Measurements from ENCODE around the gene VPS13D. TPM values are rescaled to one million over a fixed set of nuclear protein-coding genes. Genes with fewer than 3 reads are reported as not detected.

The VPS13D gene
- total RNA-seq, 1 donor from 2014 or later = 25.8 TPM

DNA sequence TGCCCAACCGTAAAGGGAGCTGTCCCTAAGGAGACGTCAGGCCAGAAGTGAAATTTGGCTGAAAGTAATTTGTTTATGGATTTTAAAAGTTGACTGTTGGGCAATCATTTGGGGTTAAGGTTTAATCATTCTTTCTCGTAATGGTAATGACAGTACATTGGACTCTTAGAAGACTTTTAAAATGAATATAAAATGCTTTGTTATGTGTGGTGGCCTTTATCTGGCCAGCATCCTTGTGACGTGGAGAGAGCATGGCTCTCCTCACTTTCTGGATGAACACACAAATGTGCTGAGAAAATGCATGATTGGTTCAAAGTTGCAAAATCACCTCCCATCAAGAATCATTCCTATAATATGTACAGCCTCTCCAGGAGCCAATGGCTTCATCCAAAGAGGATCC lies 227.9 kb downstream of the VPS13D start:
- peaks cover 7% of the 10 kb centered on the region for H3K36me3 ChIP-seq (ENCODE audit: control insufficient read depth, insufficient read depth, low read length)
- TF ChIP-seq, protein P1, sequence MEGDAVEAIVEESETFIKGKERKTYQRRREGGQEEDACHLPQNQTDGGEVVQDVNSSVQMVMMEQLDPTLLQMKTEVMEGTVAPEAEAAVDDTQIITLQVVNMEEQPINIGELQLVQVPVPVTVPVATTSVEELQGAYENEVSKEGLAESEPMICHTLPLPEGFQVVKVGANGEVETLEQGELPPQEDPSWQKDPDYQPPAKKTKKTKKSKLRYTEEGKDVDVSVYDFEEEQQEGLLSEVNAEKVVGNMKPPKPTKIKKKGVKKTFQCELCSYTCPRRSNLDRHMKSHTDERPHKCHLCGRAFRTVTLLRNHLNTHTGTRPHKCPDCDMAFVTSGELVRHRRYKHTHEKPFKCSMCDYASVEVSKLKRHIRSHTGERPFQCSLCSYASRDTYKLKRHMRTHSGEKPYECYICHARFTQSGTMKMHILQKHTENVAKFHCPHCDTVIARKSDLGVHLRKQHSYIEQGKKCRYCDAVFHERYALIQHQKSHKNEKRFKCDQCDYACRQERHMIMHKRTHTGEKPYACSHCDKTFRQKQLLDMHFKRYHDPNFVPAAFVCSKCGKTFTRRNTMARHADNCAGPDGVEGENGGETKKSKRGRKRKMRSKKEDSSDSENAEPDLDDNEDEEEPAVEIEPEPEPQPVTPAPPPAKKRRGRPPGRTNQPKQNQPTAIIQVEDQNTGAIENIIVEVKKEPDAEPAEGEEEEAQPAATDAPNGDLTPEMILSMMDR (IDR thresholded peaks at IDR 0.05; ENCODE audit: insufficient read depth, low read length, severe bottlenecking) = no peak
- DNase-seq (ENCODE audit: low read depth) (no peak), FAIRE-seq (no peak)
- H3K27me3 ChIP-seq (ENCODE audit: control insufficient read depth, insufficient read depth, low read length) = no peaks in the 10 kb centered on the region
- no peak overlapping the region for H3K4me3 ChIP-seq (ENCODE audit: low read depth, low read length)

DNA sequence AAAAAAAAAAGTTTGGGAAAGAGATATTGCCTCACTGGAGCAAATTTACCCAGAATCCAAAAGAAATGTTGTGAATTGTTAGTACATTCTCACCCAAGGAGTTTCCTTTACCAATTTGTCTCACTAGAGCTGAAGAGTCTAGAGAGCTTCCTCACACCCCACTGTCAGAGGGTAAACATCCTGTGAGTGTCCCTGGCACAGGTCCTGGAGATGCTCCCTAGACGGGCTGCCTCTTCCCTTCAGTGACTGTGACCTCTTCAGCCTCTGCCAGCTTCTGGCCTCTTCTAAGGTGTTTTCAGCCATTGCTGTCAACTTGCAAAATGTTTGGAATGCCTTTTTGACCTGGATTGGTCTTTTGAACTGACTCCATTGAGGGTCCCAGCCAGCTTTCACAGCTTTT lies 228.7 kb downstream of the VPS13D start:
- no peak overlapping the region for H3K4me3 ChIP-seq (ENCODE audit: low read depth, low read length)
- TF ChIP-seq, protein P1 (IDR thresholded peaks at IDR 0.05; ENCODE audit: insufficient read depth, low read length, severe bottlenecking) = no peak
- no peaks in the 10 kb centered on the region for H3K27me3 ChIP-seq (ENCODE audit: control insufficient read depth, insufficient read depth, low read length)
- H3K36me3 ChIP-seq (ENCODE audit: control insufficient read depth, insufficient read depth, low read length) = peaks cover 11% of the 10 kb centered on the region
- DNase-seq (ENCODE audit: low read depth) (no peak), FAIRE-seq (no peak)

DNA sequence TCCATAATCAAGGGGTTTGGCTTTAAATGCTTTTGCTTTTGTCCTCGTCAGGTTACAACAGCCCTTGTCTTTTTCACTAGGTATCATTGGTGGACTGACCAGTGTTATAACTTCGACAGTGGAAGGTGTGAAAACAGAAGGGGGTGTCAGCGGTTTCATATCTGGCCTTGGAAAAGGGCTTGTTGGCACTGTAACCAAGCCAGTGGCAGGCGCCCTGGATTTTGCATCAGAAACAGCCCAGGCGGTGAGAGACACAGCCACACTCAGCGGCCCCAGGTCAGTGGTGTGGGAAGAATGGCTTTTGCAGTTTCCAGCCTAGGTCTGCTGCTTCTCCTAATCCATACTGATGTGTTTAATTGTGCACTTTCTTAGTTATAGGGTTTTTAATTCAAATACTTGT lies 230.3 kb downstream of the VPS13D start:
- Histone ChIP-seq H3K36me3 (ENCODE audit: control insufficient read depth, insufficient read depth, low read length) (peaks cover 13% of the 10 kb centered on the region), H3K4me3 (ENCODE audit: low read depth, low read length) (no peak overlapping the region), H3K27me3 (ENCODE audit: control insufficient read depth, insufficient read depth, low read length) (no peaks in the 10 kb centered on the region)
- TF ChIP-seq, protein P1 (IDR thresholded peaks at IDR 0.05; ENCODE audit: insufficient read depth, low read length, severe bottlenecking) = no peak
- DNase-seq (ENCODE audit: low read depth) (no peak), FAIRE-seq (no peak)

DNA sequence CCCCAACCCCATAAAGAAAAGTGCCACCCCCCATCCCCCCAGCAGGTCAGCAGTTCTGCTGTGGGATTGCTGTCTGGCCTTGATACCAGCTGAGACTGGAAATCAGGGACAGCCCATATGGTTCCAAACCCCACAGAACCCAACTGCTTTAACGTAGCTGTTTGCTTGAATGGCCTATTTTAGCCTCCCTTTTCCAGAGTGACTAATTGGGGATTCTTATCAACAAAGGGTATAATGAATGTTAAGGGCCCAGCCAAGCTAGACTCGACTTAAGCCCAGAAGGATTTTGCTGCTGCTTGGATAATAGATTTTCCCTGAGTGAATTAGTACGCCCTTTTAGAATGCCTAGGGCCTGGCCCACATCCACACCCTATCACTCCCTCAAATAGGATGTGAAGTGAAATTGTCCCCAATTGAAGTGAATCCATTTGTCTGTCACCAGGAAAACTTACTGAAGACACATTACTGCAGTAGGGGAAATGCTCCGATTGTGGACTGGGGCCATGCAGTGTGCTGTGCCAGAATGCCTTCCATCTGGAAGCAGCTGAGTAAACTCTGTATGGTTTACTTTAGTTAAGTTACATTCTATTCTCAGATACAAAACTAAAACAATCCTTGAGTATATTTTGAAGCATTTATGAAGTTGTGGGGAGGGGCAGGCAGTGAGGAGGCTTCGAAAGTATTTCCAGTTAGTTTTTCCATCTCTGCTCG lies 231.2 kb downstream of the VPS13D start:
- H3K27me3 ChIP-seq (ENCODE audit: control insufficient read depth, insufficient read depth, low read length) = no peaks in the 10 kb centered on the region
- DNase-seq (ENCODE audit: low read depth) (no peak), FAIRE-seq (peak; percentile 36)
- peaks cover 11% of the 10 kb centered on the region for H3K36me3 ChIP-seq (ENCODE audit: control insufficient read depth, insufficient read depth, low read length)
- H3K4me3 ChIP-seq (ENCODE audit: low read depth, low read length) = no peak overlapping the region
- TF ChIP-seq, protein P1 (IDR thresholded peaks at IDR 0.05; ENCODE audit: insufficient read depth, low read length, severe bottlenecking) = no peak

DNA sequence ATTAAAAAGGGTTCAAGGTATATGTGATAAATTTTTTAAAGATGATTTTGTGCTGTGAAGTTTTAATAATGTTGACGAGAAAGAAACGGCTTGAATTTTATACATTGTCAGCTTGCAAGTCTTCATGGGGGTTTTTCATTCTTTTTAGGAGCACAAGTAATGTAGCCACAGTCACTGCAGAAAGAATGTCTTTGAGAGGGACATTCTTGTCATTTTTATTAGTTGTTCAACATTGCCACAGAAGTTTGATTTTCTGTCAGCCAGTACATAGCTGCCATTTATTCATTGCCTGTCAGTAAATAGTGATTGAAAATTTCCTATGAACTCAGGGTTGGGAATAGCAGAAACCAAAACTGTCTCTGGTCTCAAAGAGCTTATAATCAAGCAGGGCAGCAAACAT lies 231.9 kb downstream of the VPS13D start:
- DNase-seq (ENCODE audit: low read depth) (no peak), FAIRE-seq (no peak)
- Histone ChIP-seq H3K27me3 (ENCODE audit: control insufficient read depth, insufficient read depth, low read length) (no peaks in the 10 kb centered on the region), H3K4me3 (ENCODE audit: low read depth, low read length) (no peak overlapping the region), H3K36me3 (ENCODE audit: control insufficient read depth, insufficient read depth, low read length) (peaks cover 10% of the 10 kb centered on the region)
- TF ChIP-seq, protein P1 (IDR thresholded peaks at IDR 0.05; ENCODE audit: insufficient read depth, low read length, severe bottlenecking) = no peak

DNA sequence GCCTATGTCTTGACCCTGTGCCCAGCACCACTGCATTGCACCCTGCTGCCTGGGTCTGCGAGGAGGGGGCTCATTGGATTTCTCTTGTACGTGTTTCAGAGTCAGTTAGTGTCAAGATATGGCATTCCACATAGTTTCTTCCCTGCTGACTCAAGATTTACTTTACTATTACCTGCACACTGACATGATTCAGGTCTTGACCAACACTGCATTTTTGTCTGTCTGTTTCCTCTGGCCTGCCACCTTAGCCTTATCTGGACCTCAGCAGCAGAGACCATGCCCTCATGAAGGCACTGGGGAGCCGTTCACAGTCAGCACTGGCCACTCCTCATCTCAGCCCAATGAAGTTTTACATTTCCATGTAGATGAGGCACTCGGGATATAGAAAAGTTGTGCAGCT lies 232.8 kb downstream of the VPS13D start:
- Histone ChIP-seq H3K27me3 (ENCODE audit: control insufficient read depth, insufficient read depth, low read length) (no peaks in the 10 kb centered on the region), H3K4me3 (ENCODE audit: low read depth, low read length) (no peak overlapping the region), H3K36me3 (ENCODE audit: control insufficient read depth, insufficient read depth, low read length) (peaks cover 8% of the 10 kb centered on the region)
- DNase-seq (ENCODE audit: low read depth) (peak; percentile 54), FAIRE-seq (no peak)
- TF ChIP-seq, protein P1 (IDR thresholded peaks at IDR 0.05; ENCODE audit: insufficient read depth, low read length, severe bottlenecking) = no peak

All from bronchial epithelial cell (primary cell).